Measurements from ENCODE around the gene GALNT12. TPM values are rescaled to one million over a fixed set of nuclear protein-coding genes. Genes with fewer than 3 reads are reported as not detected.

The GALNT12 gene
- total RNA-seq, 1 donor from 2014 or later = not detected

DNA sequence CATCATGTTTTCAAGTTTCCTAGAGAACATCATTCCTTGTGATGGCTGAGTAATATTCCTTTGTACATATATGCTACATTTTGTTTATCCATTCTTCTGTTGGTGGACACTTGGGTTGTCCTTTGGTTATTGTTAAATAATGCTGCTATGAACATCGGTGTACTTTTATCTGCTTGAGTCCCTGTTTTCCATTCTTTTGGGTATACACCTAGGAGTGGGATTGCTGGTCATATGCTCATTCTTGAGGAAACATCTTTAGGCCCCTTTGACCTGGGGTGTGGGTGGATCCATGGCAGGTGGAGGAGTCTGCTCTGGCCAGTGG is 25.3 kb downstream of the GALNT12 start:
- no peak overlapping the region for H3K4me3 Mint-ChIP-seq (ENCODE audit: unreplicated experiment)

DNA sequence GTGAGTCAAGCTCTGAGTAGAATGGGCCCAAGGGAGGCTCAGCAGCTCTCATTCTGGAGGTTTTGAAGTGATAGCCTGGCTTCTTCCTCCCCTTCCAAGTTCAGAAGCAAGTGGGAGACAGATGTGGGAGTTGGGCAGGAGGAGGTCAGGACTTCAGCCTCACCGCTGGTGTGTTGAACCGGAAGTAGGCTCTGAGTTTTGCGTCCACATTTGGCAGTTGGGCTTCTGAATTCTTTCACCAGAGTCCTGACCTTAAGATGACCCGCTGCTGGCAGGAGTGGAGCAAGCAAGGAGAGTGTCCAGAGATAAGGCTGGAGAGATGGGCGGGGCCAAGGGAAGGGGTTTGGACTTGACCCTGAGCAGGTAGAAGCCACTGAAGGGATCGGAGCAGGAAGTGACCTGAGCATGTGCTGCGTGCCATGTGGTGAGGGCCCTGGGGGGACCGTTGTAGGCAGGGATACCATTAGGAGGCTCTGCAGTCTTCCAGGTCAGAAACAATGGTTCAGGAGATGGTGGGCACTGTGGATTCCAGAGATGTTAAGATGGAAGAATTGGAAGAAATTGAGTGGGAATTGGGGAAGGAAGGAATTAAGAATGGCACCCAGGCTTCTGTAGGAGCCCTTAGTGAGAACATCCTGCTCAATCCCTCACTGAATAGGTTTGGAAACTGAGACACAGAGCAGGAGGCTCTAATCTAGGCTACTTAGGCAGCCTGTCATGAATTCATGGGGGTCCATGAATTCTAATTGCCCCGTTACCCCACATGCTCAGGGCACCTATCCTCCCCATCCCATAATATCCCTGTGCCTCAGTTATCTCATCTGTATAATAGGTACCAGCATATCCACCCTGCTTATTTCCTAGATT is 25.9 kb downstream of the GALNT12 start:
- peaks cover 59% of the 10 kb centered on the region for H3K27me3 Mint-ChIP-seq (ENCODE audit: unreplicated experiment)
- no peak overlapping the region for H3K4me3 Mint-ChIP-seq (ENCODE audit: unreplicated experiment)
- no peaks in the 10 kb centered on the region for H3K9me3 Mint-ChIP-seq (ENCODE audit: unreplicated experiment)
- no peaks in the 10 kb centered on the region for H3K36me3 Mint-ChIP-seq (ENCODE audit: unreplicated experiment)
- H3K4me1 Mint-ChIP-seq (ENCODE audit: unreplicated experiment) = no peaks in the 10 kb centered on the region
- H3K27ac Mint-ChIP-seq (ENCODE audit: unreplicated experiment) = no peak overlapping the region
- no peak for DNase-seq (ENCODE audit: extremely low spot score, unreplicated experiment)
- TF ChIP-seq, protein P1, sequence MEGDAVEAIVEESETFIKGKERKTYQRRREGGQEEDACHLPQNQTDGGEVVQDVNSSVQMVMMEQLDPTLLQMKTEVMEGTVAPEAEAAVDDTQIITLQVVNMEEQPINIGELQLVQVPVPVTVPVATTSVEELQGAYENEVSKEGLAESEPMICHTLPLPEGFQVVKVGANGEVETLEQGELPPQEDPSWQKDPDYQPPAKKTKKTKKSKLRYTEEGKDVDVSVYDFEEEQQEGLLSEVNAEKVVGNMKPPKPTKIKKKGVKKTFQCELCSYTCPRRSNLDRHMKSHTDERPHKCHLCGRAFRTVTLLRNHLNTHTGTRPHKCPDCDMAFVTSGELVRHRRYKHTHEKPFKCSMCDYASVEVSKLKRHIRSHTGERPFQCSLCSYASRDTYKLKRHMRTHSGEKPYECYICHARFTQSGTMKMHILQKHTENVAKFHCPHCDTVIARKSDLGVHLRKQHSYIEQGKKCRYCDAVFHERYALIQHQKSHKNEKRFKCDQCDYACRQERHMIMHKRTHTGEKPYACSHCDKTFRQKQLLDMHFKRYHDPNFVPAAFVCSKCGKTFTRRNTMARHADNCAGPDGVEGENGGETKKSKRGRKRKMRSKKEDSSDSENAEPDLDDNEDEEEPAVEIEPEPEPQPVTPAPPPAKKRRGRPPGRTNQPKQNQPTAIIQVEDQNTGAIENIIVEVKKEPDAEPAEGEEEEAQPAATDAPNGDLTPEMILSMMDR (IDR thresholded peaks at IDR 0.05) = no peak

More for the DNA sequence above, 25.3 kb downstream of the GALNT12 start:
- Mint-ChIP-seq H3K27me3 (ENCODE audit: unreplicated experiment) (peaks cover 61% of the 10 kb centered on the region), H3K4me1 (ENCODE audit: unreplicated experiment) (no peaks in the 10 kb centered on the region), H3K27ac (ENCODE audit: unreplicated experiment) (no peak overlapping the region), H3K36me3 (ENCODE audit: unreplicated experiment) (no peaks in the 10 kb centered on the region), H3K9me3 (ENCODE audit: unreplicated experiment) (no peaks in the 10 kb centered on the region)
- no peak for DNase-seq (ENCODE audit: extremely low spot score, unreplicated experiment)
- TF ChIP-seq, protein P1 (IDR thresholded peaks at IDR 0.05) = no peak

DNA sequence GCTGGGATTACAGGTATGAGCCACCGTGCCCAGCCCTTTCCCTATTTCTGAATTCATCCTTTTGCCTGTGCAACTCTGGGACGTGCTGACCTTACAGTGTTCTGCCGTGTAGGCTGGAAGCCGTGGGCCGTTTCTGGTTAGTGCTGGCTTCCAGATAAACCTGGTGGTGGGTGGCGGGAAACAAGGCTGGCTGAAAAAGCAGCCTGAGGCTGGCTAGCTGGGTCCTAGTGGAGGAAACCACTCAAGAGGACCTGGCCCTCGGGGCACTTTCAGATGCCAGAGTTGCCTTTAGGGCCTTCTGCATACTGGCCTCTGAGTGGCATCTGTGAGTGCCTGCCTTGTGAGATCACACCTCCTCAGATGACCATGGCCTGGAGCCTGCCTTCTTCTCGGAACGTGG is 26.9 kb downstream of the GALNT12 start:
- TF ChIP-seq, protein P1 (IDR thresholded peaks at IDR 0.05) = no peak
- no peaks in the 10 kb centered on the region for H3K9me3 Mint-ChIP-seq (ENCODE audit: unreplicated experiment)
- no peak for DNase-seq (ENCODE audit: extremely low spot score, unreplicated experiment)
- peaks cover 66% of the 10 kb centered on the region for H3K27me3 Mint-ChIP-seq (ENCODE audit: unreplicated experiment)
- H3K27ac Mint-ChIP-seq (ENCODE audit: unreplicated experiment) = no peak overlapping the region
- no peak overlapping the region for H3K4me3 Mint-ChIP-seq (ENCODE audit: unreplicated experiment)
- no peaks in the 10 kb centered on the region for H3K4me1 Mint-ChIP-seq (ENCODE audit: unreplicated experiment)
- no peaks in the 10 kb centered on the region for H3K36me3 Mint-ChIP-seq (ENCODE audit: unreplicated experiment)

DNA sequence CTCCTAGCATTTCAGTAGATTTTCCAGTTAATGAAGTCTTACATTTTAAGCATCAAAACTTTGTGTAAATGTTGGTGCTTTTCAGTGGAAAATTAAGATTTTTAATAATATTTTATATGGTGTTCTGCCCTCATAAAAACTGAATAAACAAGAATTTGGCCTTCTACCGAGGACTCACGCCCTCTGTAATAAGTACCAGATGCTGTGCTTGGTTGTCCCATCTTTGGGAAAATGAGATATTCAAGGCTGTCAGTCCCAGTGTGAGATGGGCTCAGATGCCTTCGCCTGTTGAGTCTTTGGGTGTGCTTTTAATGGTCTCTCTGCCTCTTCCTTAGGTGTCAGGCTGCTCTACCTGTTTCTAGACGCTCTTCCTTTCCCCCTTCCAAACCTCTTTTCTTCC is 28.7 kb downstream of the GALNT12 start:
- TF ChIP-seq, protein P1 (IDR thresholded peaks at IDR 0.05) = no peak
- Mint-ChIP-seq H3K9me3 (ENCODE audit: unreplicated experiment) (no peaks in the 10 kb centered on the region), H3K4me3 (ENCODE audit: unreplicated experiment) (no peak overlapping the region), H3K4me1 (ENCODE audit: unreplicated experiment) (no peaks in the 10 kb centered on the region), H3K27me3 (ENCODE audit: unreplicated experiment) (peaks cover 67% of the 10 kb centered on the region), H3K27ac (ENCODE audit: unreplicated experiment) (no peak overlapping the region), H3K36me3 (ENCODE audit: unreplicated experiment) (no peaks in the 10 kb centered on the region)
- DNase-seq (ENCODE audit: extremely low spot score, unreplicated experiment) = no peak

DNA sequence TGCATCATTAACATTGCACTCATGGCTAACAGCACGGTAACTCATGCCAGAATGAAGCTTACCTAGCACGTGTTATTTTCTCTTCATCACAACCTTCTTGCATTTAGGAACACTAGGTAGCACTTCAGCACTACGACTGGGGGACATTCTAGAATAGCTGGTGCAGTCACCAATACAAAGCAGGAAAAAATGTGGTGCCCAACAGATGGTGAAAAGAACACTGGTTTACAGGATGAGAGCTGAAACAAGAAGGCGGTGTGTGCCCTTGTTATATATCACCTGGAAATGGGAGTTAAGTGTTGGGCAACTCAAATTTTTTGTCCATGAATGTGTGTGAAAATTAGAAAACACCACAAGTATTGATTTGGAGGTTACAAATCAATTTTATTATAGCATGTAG is 30.0 kb downstream of the GALNT12 start:
- Mint-ChIP-seq H3K4me1 (ENCODE audit: unreplicated experiment) (no peaks in the 10 kb centered on the region), H3K9me3 (ENCODE audit: unreplicated experiment) (no peaks in the 10 kb centered on the region), H3K4me3 (ENCODE audit: unreplicated experiment) (no peak overlapping the region), H3K27me3 (ENCODE audit: unreplicated experiment) (peaks cover 69% of the 10 kb centered on the region), H3K36me3 (ENCODE audit: unreplicated experiment) (no peaks in the 10 kb centered on the region), H3K27ac (ENCODE audit: unreplicated experiment) (no peak overlapping the region)
- TF ChIP-seq, protein P1 (IDR thresholded peaks at IDR 0.05) = no peak
- DNase-seq (ENCODE audit: extremely low spot score, unreplicated experiment) = no peak
